Adipocyte (in vitro differentiated cells): ENCODE data around the gene FILIP1L.

Experiments
- DNase-seq: peaks from one replicate; pipeline ENCODE4 v3.0.0-alpha.2; 2015; ENCODE audit warnings: low read depth
- H3K27me3 ChIP-seq: replicated peaks from 2 replicates; pipeline ENCODE4 v1.7.0; 2013; ENCODE audit warnings: mild to moderate bottlenecking, low read length, moderate library complexity; ENCODE audit not compliant: control insufficient read depth, insufficient read depth
- H3K36me3 ChIP-seq: 2 replicates; pipeline ENCODE4 v1.7.0; 2013; ENCODE audit warnings: low read length, mild to moderate bottlenecking, moderate library complexity; ENCODE audit not compliant: control insufficient read depth, insufficient read depth, severe bottlenecking
- H3K4me1 ChIP-seq: 2 replicates; pipeline ENCODE4 v1.7.0; 2013; ENCODE audit warnings: mild to moderate bottlenecking, low read length, moderate library complexity; ENCODE audit not compliant: control insufficient read depth, insufficient read depth
- H3K4me3 ChIP-seq: 2 replicates; pipeline ENCODE4 v1.7.0; 2013; ENCODE audit warnings: mild to moderate bottlenecking, low read length, moderate library complexity
- H3K9ac ChIP-seq: 2 replicates; pipeline ENCODE4 v1.7.0; 2013; ENCODE audit warnings: mild to moderate bottlenecking, low read length, moderate library complexity
- H3K9me3 ChIP-seq: 2 replicates; pipeline ENCODE4 v1.7.0; 2013; ENCODE audit warnings: mild to moderate bottlenecking, low read length, moderate library complexity; ENCODE audit not compliant: control insufficient read depth

FILIP1L gene

GRCh38 chr3:99873269-99874102 lies 240.8 kb downstream of the FILIP1L start:
- no peaks in the 10 kb centered on the region for H3K9me3 ChIP-seq
- H3K4me1 ChIP-seq: peaks cover 52% of the 10 kb centered on the region
- H3K27me3 ChIP-seq: no peaks in the 10 kb centered on the region
- DNase-seq: no peak
- peaks cover 3% of the 10 kb centered on the region for H3K36me3 ChIP-seq
- peak overlapping the region; percentile 96 for H3K9ac ChIP-seq
- H3K4me3 ChIP-seq: peak overlapping the region; percentile 90

GRCh38 chr3:99872923-99873254 lies 241.4 kb downstream of the FILIP1L start:
- Histone ChIP-seq H3K4me3 (peak overlapping the region; percentile 90), H3K4me1 (peaks cover 47% of the 10 kb centered on the region), H3K27me3 (no peaks in the 10 kb centered on the region), H3K9me3 (no peaks in the 10 kb centered on the region), H3K9ac (peak overlapping the region; percentile 96), H3K36me3 (peaks cover 3% of the 10 kb centered on the region)
- DNase-seq: no peak

- peaks cover 3% of the 10 kb centered on the region for H3K36me3 ChIP-seq
- H3K9me3 ChIP-seq: no peaks in the 10 kb centered on the region
- no peaks in the 10 kb centered on the region for H3K27me3 ChIP-seq
- peak overlapping the region; percentile 90 for H3K4me3 ChIP-seq
- peak overlapping the region; percentile 96 for H3K9ac ChIP-seq
- DNase-seq: no peak
- peaks cover 39% of the 10 kb centered on the region for H3K4me1 ChIP-seq
Observed at GRCh38 chr3:99871231-99872045, 242.9 kb downstream of the FILIP1L start.

DNA sequence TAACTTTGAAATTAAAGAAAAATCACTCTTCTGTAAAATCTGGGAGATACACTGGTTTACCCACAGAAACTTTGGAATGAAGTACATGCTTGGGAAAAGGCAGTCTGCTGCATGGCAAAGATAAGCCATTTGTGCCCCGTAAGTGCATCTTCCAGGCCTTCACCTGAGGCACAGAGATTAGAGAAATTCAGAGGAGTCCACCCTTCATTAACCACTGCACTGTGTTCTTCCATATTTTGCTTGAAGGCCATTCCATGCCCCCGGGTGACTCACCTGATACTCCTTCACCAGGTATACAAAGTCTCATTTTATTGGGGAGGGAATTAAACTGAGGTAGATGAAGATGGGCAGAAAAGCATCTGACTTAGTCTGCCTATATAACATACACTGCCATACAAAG lies 243.6 kb downstream of the FILIP1L start:
- peaks cover 46% of the 10 kb centered on the region for H3K4me1 ChIP-seq
- H3K36me3 ChIP-seq: peaks cover 3% of the 10 kb centered on the region
- H3K9me3 ChIP-seq: no peaks in the 10 kb centered on the region
- H3K27me3 ChIP-seq: no peaks in the 10 kb centered on the region
- no peak for DNase-seq
- H3K9ac ChIP-seq: no peak overlapping the region
- no peak overlapping the region for H3K4me3 ChIP-seq

DNA sequence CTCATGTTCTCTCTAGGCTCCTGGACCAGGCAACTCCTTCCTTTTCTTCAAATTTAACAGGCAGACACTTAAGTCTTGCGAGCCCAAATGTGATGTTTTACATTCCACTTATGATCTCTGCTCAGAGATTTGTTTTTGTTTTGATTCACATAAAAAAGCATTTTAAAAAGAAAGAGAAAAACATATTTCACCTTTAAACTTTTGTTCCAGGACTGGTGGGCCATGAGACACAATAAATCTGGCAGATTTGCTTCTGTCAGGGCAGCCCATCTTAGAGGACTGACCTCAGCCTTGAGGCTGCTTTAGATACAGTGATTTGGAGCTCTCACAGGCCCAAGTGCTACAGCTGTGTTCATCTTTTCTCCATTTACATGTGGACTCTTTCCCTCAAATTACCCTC lies 244.7 kb downstream of the FILIP1L start:
- Histone ChIP-seq H3K9me3 (no peaks in the 10 kb centered on the region), H3K4me3 (no peak overlapping the region), H3K4me1 (peaks cover 55% of the 10 kb centered on the region), H3K27me3 (no peaks in the 10 kb centered on the region), H3K9ac (no peak overlapping the region), H3K36me3 (peaks cover 3% of the 10 kb centered on the region)
- DNase-seq: peak; percentile 54

GRCh38 chr3:99868311-99868646 lies 246.0 kb downstream of the FILIP1L start:
- Histone ChIP-seq H3K9me3 (no peaks in the 10 kb centered on the region), H3K27me3 (no peaks in the 10 kb centered on the region), H3K4me3 (no peak overlapping the region), H3K36me3 (peaks cover 6% of the 10 kb centered on the region), H3K9ac (no peak overlapping the region), H3K4me1 (peaks cover 52% of the 10 kb centered on the region)
- DNase-seq: no peak

GRCh38 chr3:99867594-99868310 lies 246.5 kb downstream of the FILIP1L start:
- no peaks in the 10 kb centered on the region for H3K9me3 ChIP-seq
- H3K9ac ChIP-seq: no peak overlapping the region
- no peak for DNase-seq
- no peaks in the 10 kb centered on the region for H3K27me3 ChIP-seq
- H3K4me3 ChIP-seq: no peak overlapping the region
- H3K36me3 ChIP-seq: peaks cover 11% of the 10 kb centered on the region
- peaks cover 52% of the 10 kb centered on the region for H3K4me1 ChIP-seq

GRCh38 chr3:99866261-99866761 lies 248.0 kb downstream of the FILIP1L start:
- Histone ChIP-seq H3K9me3 (no peaks in the 10 kb centered on the region), H3K36me3 (peaks cover 20% of the 10 kb centered on the region), H3K4me3 (no peak overlapping the region), H3K27me3 (no peaks in the 10 kb centered on the region), H3K9ac (no peak overlapping the region), H3K4me1 (peaks cover 52% of the 10 kb centered on the region)
- peak; percentile 78 for DNase-seq

DNA sequence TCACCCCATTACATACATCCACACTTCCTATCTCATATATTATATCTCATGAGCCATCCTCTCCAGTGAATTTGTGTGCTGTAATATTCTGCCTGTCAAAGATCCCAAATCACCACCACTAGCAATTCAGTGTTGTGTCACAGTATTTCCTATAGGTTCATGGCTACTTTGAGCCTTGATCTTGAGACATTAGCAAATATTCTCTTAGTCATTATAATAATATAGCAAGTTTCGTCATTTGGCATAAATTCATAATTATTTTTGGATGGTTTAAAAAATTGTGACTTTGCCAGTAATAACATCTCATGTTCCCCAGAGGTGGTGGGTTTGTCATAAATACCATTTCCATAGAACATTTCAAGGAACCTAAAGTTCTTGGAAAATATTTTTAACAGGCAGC lies 249.0 kb downstream of the FILIP1L start:
- Histone ChIP-seq H3K4me3 (no peak overlapping the region), H3K36me3 (peaks cover 19% of the 10 kb centered on the region), H3K9ac (no peak overlapping the region), H3K9me3 (no peaks in the 10 kb centered on the region), H3K27me3 (no peaks in the 10 kb centered on the region), H3K4me1 (peaks cover 56% of the 10 kb centered on the region)
- no peak for DNase-seq

GRCh38 chr3:99864289-99864688 lies 250.0 kb downstream of the FILIP1L start:
- no peak overlapping the region for H3K9ac ChIP-seq
- no peak for DNase-seq

DNA sequence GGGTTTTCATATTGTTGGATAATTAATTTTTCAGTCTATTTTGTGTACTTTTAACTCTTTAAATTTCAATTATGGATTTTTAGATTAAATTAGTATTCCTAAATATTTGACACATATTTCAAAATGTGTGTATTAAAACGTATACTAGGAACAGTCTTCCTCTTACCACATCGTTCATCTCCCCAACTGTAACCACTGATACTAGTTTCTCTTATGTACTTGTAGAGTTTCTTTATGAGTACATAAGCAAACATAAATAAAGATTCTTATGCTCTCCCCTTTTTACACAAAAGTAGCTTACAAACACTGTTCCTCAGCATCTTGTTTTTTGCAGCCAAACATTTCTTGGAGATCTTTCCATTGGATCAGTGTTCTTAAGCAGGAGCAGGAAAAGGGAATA lies 250.7 kb downstream of the FILIP1L start:
- no peak overlapping the region for H3K4me3 ChIP-seq
- H3K9ac ChIP-seq: no peak overlapping the region
- no peaks in the 10 kb centered on the region for H3K9me3 ChIP-seq
- peaks cover 19% of the 10 kb centered on the region for H3K36me3 ChIP-seq
- no peak for DNase-seq
- peaks cover 66% of the 10 kb centered on the region for H3K4me1 ChIP-seq
- no peaks in the 10 kb centered on the region for H3K27me3 ChIP-seq

More at GRCh38 chr3:99864289-99864688, 250.0 kb downstream of the FILIP1L start:
- no peaks in the 10 kb centered on the region for H3K9me3 ChIP-seq
- no peaks in the 10 kb centered on the region for H3K27me3 ChIP-seq
- H3K4me3 ChIP-seq: no peak overlapping the region
- H3K4me1 ChIP-seq: peaks cover 59% of the 10 kb centered on the region
- H3K36me3 ChIP-seq: peaks cover 19% of the 10 kb centered on the region
